Nephron (organoid): ENCODE data around the gene CCNDBP1.
"Not testable (repeated sequence)": the region's sequence is repeated elsewhere in the genome, so short reads cannot be mapped to it uniquely, and the experiment has no call there.

Experiments used
- H3K27ac Mint-ChIP-seq, 3 experiments: 2 replicates each; pipeline ENCODE4 v1.8.0; 2020; ENCODE audit warnings: mixed read lengths in 3 of 3, mild to moderate bottlenecking in 2 of 3, moderate library complexity in 1 of 3
- H3K27me3 Mint-ChIP-seq: 2 replicates; pipeline ENCODE4 v1.8.0; 2021; ENCODE audit warnings: low read depth, mild to moderate bottlenecking, moderate library complexity, mixed read lengths
- H3K36me3 Mint-ChIP-seq: 2 replicates; pipeline ENCODE4 v1.8.0; 2020; ENCODE audit warnings: low read depth, mixed read lengths
- H3K4me1 Mint-ChIP-seq: 2 replicates; pipeline ENCODE4 v1.8.0; 2020; ENCODE audit warnings: mixed read lengths
- H3K4me3 Mint-ChIP-seq, 3 experiments: 2 replicates each; pipeline ENCODE4 v1.8.0; 2020; ENCODE audit warnings: mild to moderate bottlenecking in 3 of 3, mixed read lengths in 3 of 3, moderate library complexity in 2 of 3
- H3K9me3 Mint-ChIP-seq: 2 replicates; pipeline ENCODE4 v1.8.0; 2020; ENCODE audit warnings: mixed read lengths
- TF ChIP-seq, protein P1 (sequence below), 3 experiments: fragments of 200-600 bp; sonication (generic); IDR thresholded peaks; one replicate each; pipeline ENCODE4 v1.5.0; 2021; ENCODE audit warnings: antibody characterized with exemption in 3 of 3; ENCODE audit not compliant: unreplicated experiment in 3 of 3

Gene CCNDBP1

DNA sequence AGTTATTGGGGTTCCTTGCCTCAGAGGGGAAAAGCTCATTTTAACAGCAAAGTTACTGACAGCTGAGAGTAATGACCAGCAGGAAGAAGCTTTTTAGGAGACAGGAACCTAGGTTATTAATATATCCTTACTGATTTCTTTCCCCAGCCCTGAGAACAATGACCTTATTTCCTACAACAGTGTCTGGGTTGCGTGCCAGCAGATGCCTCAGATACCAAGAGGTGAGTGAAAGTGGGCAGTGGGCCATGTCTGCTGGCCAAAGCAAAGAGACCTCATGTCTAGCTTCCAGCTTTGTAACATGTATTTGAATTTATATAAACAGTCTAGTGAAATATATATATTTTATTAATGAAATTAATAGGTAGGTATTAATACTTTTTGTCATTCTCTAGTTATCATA lies 5.0 kb downstream of the CCNDBP1 start:
- Mint-ChIP-seq H3K27me3 (no peaks in the 10 kb centered on the region), H3K9me3 (no peaks in the 10 kb centered on the region), H3K36me3 (peaks cover 25% of the 10 kb centered on the region), H3K27ac (no peak overlapping the region), H3K4me1 (peaks cover 10% of the 10 kb centered on the region), H3K4me3 (no peak overlapping the region)
- TF ChIP-seq, protein P1, sequence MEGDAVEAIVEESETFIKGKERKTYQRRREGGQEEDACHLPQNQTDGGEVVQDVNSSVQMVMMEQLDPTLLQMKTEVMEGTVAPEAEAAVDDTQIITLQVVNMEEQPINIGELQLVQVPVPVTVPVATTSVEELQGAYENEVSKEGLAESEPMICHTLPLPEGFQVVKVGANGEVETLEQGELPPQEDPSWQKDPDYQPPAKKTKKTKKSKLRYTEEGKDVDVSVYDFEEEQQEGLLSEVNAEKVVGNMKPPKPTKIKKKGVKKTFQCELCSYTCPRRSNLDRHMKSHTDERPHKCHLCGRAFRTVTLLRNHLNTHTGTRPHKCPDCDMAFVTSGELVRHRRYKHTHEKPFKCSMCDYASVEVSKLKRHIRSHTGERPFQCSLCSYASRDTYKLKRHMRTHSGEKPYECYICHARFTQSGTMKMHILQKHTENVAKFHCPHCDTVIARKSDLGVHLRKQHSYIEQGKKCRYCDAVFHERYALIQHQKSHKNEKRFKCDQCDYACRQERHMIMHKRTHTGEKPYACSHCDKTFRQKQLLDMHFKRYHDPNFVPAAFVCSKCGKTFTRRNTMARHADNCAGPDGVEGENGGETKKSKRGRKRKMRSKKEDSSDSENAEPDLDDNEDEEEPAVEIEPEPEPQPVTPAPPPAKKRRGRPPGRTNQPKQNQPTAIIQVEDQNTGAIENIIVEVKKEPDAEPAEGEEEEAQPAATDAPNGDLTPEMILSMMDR (IDR thresholded peaks at IDR 0.05; ENCODE audit: unreplicated experiment in 3 of 3) = no peak

DNA sequence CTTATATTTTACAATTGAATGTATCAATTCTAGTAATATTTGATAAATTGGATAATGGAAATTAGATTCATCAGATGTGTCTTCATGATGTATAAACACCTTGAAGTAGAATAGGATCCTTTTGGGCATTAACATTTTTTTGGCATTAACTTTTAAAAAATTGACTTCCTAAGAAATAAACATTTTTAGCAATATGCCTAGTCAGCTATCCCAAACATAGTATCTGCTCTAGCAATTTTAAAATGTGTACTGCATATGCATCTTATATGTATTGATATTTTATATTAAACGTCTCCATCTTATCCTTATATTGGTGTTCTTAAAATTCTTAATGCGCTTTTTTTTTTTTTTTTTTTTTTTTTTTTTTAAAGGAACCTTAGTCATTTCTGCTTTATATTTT lies 8.5 kb downstream of the CCNDBP1 start:
- Mint-ChIP-seq H3K4me3 (no peak overlapping the region), H3K36me3 (peaks cover 49% of the 10 kb centered on the region), H3K4me1 (no peaks in the 10 kb centered on the region), H3K9me3 (peaks cover 7% of the 10 kb centered on the region), H3K27ac (no peak overlapping the region), H3K27me3 (no peaks in the 10 kb centered on the region)
- TF ChIP-seq, protein P1 (IDR thresholded peaks at IDR 0.05; ENCODE audit: unreplicated experiment in 3 of 3) = no peak

DNA sequence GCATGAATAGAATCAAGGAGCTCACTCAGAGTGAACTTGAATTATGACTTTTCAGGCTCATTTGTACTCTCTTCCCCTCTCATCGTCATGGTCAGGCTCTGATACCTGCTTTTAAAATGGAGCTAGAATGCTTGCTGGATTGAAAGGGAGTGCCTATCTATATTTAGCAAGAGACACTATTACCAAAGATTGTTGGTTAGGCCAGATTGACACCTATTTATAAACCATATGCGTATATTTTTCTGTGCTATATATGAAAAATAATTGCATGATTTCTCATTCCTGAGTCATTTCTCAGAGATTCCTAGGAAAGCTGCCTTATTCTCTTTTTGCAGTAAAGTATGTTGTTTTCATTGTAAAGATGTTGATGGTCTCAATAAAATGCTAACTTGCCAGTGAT lies 9.6 kb downstream of the CCNDBP1 start:
- no peaks in the 10 kb centered on the region for H3K27me3 Mint-ChIP-seq
- peaks cover 8% of the 10 kb centered on the region for H3K9me3 Mint-ChIP-seq
- H3K27ac Mint-ChIP-seq = no peak overlapping the region
- H3K4me1 Mint-ChIP-seq = no peaks in the 10 kb centered on the region
- peaks cover 47% of the 10 kb centered on the region for H3K36me3 Mint-ChIP-seq
- no peak overlapping the region for H3K4me3 Mint-ChIP-seq
- TF ChIP-seq, protein P1 (IDR thresholded peaks at IDR 0.05; ENCODE audit: unreplicated experiment in 3 of 3) = no peak

DNA sequence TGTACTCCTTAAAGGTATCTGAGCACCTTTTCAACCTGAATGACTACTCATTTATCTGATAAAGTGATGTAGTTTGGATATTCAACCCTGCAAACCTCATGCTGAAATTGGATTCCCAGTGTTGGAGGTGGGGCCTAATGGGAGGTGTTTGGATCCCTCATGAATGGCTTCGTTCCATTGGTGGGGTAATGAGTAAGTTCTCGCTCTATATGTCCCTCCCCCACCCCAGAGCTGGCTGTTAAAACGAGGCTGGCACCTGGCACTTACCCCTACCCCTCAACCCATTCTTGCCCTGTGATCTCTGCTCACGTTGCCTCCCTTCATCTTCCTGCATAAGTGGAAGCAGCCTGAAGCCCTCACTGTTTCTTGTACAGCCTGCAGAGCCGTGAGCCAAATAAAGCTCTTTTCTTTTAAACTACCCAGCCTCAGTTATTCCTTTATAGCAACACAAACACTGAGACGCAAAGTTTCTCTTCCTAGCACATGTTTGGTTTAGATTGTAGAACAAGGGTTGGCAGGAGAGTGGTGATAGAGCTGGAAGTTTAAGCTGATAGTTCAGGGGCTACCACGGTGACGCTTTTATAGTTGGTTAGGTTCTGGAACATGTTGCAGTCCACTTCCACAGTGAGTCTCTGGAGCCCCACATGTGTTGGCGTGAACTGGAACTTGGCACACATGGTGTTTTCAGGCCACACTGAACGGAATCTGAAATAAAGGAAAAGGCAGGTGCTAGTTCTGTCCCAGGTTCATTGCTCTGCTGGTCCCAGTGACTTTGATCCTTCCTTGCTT lies 11.8 kb downstream of the CCNDBP1 start:
- Mint-ChIP-seq H3K27me3 (no peaks in the 10 kb centered on the region), H3K4me1 (no peaks in the 10 kb centered on the region), H3K27ac (no peak overlapping the region), H3K4me3 (no peak overlapping the region), H3K36me3 (peaks cover 37% of the 10 kb centered on the region), H3K9me3 (peaks cover 9% of the 10 kb centered on the region)
- TF ChIP-seq, protein P1 (IDR thresholded peaks at IDR 0.05; ENCODE audit: unreplicated experiment in 3 of 3) = no peak

DNA sequence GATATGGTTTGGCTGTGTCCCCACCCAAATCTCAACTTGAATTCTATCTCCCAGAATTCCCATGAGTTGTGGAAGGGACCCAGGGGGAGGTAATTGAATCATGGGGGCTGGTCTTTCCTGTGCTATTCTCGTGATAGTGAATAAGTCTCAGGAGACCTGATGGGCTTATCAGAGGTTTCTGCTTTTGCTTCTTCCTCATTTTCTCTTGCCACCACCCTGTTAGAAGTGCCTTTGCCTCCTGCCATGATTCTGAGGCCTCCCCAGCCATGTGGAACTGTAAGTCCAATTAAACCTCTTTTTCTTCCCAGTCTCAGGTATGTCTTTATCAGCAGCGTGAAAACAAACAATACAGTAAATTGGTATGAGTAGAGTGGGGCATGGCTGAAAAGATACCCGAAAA lies 12.6 kb downstream of the CCNDBP1 start:
- not testable (repeated sequence) for H3K9me3 Mint-ChIP-seq, H3K27me3 Mint-ChIP-seq

DNA sequence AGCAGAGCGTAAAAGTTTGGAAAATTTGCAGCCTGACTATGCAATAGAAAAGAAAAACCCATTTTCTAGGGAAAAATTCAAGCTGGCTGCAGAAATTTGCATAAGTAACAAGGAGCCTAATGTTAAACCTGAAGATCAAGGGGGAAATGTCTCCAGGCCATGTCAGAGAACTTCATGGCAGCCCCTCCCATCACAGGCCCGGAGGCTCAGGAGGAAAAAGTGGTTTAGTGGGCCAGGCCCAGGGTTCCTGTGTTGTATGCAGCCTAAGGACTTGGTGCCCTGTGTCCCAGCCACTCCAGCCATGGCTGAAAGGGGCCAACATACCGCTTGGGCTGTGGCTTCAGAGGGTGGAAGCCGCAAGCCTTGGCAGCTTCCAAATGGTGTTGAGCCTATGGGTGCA lies 13.4 kb downstream of the CCNDBP1 start:
- H3K27ac Mint-ChIP-seq, H3K27me3 Mint-ChIP-seq, H3K9me3 Mint-ChIP-seq, H3K4me3 Mint-ChIP-seq, H3K4me1 Mint-ChIP-seq: not testable (repeated sequence)
- peaks cover 31% of the 10 kb centered on the region for H3K36me3 Mint-ChIP-seq

More for the DNA sequence above, 12.6 kb downstream of the CCNDBP1 start:
- H3K4me3 Mint-ChIP-seq, H3K4me1 Mint-ChIP-seq, H3K27ac Mint-ChIP-seq: not testable (repeated sequence)
- peaks cover 33% of the 10 kb centered on the region for H3K36me3 Mint-ChIP-seq

DNA sequence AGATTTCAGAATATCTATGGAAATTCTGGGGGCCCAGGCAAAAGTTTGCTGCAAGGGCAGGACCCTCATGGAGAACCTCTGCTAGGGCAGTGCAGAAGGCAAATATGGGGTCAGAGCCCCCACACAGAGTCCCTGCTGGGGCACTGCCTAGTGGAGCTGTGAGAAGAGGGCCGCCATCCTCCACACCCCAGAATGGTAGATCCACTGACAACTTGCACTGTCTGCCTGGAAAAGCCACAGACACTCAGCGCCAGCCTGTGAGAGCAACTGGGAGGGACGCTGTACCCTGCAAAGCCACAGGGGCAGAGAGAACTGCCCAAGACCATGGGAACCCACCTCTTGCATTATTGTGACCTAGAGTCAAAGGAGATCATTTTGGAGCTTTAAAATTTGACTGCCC lies 13.8 kb downstream of the CCNDBP1 start:
- Mint-ChIP-seq H3K27ac (no peak overlapping the region), H3K9me3 (peaks cover 9% of the 10 kb centered on the region), H3K4me3 (no peak overlapping the region), H3K4me1 (no peaks in the 10 kb centered on the region), H3K27me3 (peaks cover 3% of the 10 kb centered on the region), H3K36me3 (peaks cover 31% of the 10 kb centered on the region)
- TF ChIP-seq, protein P1 (IDR thresholded peaks at IDR 0.05; ENCODE audit: unreplicated experiment in 3 of 3) = no peak
